ENCODE data around the gene ARFGEF2.

- no peak for TF ChIP-seq EP300 (IDR thresholded peaks at IDR 0.05; ENCODE audit: borderline replicate concordance in 1 of 2, low read depth in 2 of 2, low read length in 2 of 2)
- TF ChIP-seq CTCF (IDR thresholded peaks at IDR 0.05; ENCODE audit: control extremely low read depth in 1 of 3, insufficient read depth in 1 of 3, low read depth in 1 of 3, low read length in 3 of 3): no peak
- no peak for TF ChIP-seq BCL11A (IDR thresholded peaks at IDR 0.05; ENCODE audit: low read depth in 2 of 2, low read length in 2 of 2)
- TF ChIP-seq ZNF274 (IDR thresholded peaks at IDR 0.05; ENCODE audit: borderline replicate concordance, extremely low read depth, low read length): no peak
- TF ChIP-seq RBBP5 (IDR thresholded peaks at IDR 0.05; ENCODE audit: borderline replicate concordance, low read depth, low read length): no peak
- TF ChIP-seq TAF1 (IDR thresholded peaks at IDR 0.05; ENCODE audit: low read depth, low read length): no peak
- TF ChIP-seq MAX (IDR thresholded peaks at IDR 0.05): no peak
- TF ChIP-seq POLR2AphosphoS5 (IDR thresholded peaks at IDR 0.05; ENCODE audit: low read depth, low read length): no peak
- TF ChIP-seq RAD21 (IDR thresholded peaks at IDR 0.05 in 1 of 2, conservative IDR thresholded peaks at IDR 0.05 in 1 of 2; ENCODE audit: low read depth in 2 of 2, low read length in 2 of 2): no peak
- no peak for TF ChIP-seq CEBPB (IDR thresholded peaks at IDR 0.05; ENCODE audit: low read depth, low read length)
- TF ChIP-seq SP1 (IDR thresholded peaks at IDR 0.05; ENCODE audit: low read depth, low read length): no peak
- no peak for TF ChIP-seq YY1 (IDR thresholded peaks at IDR 0.05; ENCODE audit: low read depth, low read length)
- TF ChIP-seq CREB1 (IDR thresholded peaks at IDR 0.05): no peak
Observed at GRCh38 chr20:48898210-48898609, 23.3 kb upstream of the ARFGEF2 start.

Data from H1 (cell line).